Testis (tissue), 2 donors: ENCODE results near the gene DENND5B.

Source experiments
- CTCF ChIP-seq, 3 experiments: fragments of 450-650 bp in 2 of 3; fragments of 200-600 bp in 1 of 3; sonication (generic) in 1 of 3; IDR thresholded peaks; one replicate each; pipeline ENCODE4 v1.5.1; 2016 to 2019; ENCODE audit warnings: antibody characterized with exemption in 3 of 3, mild to moderate bottlenecking in 2 of 3, moderate library complexity in 1 of 3
- POLR2A ChIP-seq: fragments of 450-650 bp; IDR thresholded peaks from one replicate; pipeline ENCODE4 v1.6.1; 2017; ENCODE audit warnings: antibody characterized with exemption, mild to moderate bottlenecking, moderate library complexity

DNA sequence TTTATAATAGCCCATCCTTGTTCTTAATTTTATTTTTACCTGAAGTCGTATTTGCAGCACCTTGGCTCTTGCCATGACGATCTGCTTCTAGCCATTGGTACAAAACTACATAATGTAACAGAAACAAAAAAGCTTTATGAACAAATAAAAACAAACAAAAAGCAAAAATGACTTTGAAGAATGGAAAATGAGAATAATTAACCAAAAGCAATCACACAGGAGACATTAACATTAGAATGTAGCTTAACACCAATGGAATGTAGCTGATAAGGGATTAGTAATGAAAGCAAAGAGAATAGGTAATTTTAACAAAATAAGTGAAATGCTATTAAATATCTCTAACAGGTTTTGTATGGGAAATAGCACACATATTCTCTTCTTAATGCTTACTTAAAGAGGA, 91.4 kb downstream of the DENND5B start:
- TF ChIP-seq CTCF (IDR thresholded peaks at IDR 0.05) (no peak), POLR2A (no peak)
